GM18873 (cell line): ENCODE results near the gene DRD2.

Experiments used
- ATAC-seq: cut with Tn5 transposase; IDR thresholded peaks from one replicate; pipeline ENCODE4 v1.9.1; 2021; ENCODE audit warnings: mild to moderate bottlenecking, moderate library complexity, moderate number of reproducible peaks; ENCODE audit not compliant: unreplicated experiment, low FRiP score

The DRD2 gene

GRCh38 chr11:113377681-113378412, 97.4 kb downstream of the DRD2 start:
- no peak for ATAC-seq

- no peak for ATAC-seq
Observed at GRCh38 chr11:113376156-113376555, 99.0 kb downstream of the DRD2 start.

- no peak for ATAC-seq
Observed at GRCh38 chr11:113375402-113375801, 99.8 kb downstream of the DRD2 start.

GRCh38 chr11:113373981-113374560, 101.1 kb downstream of the DRD2 start:
- no peak for ATAC-seq

- ATAC-seq: no peak
Observed at GRCh38 chr11:113373306-113373705, 101.9 kb downstream of the DRD2 start.

- ATAC-seq: no peak
Observed at GRCh38 chr11:113372309-113372708, 102.9 kb downstream of the DRD2 start.

- ATAC-seq: no peak
Observed at GRCh38 chr11:113370634-113371033, 104.6 kb downstream of the DRD2 start.

GRCh38 chr11:113369411-113369810, 105.8 kb downstream of the DRD2 start:
- ATAC-seq: no peak

GRCh38 chr11:113365895-113366294, 109.3 kb downstream of the DRD2 start:
- ATAC-seq: no peak

GRCh38 chr11:113363996-113364641, 111.1 kb downstream of the DRD2 start:
- ATAC-seq: no peak

GRCh38 chr11:113363406-113363805, 111.8 kb downstream of the DRD2 start:
- ATAC-seq: no peak
